DOHH2 (cell line): ENCODE results near the gene XPO6.

Experiments
- H3F3A ChIP-seq: fragments of 200-600 bp; sonication (generic), shearing (Covaris generic); 2 replicates; pipeline ENCODE4 v1.6.0; 2016; ENCODE audit warnings: antibody characterized with exemption, mild to moderate bottlenecking; ENCODE audit not compliant: control insufficient read depth, insufficient read depth
- H3K27ac ChIP-seq: fragments of 200-600 bp; sonication (generic); 2 replicates; pipeline ENCODE4 v1.5.1; 2014; ENCODE audit warnings: low read depth, mild to moderate bottlenecking, low read length, moderate library complexity
- H3K27me3 ChIP-seq: fragments of 200-600 bp; sonication (generic); 2 replicates; pipeline ENCODE4 v1.6.1; 2014; ENCODE audit warnings: mild to moderate bottlenecking, low read length, mixed read lengths; ENCODE audit not compliant: control insufficient read depth
- H3K36me3 ChIP-seq: fragments of 200-600 bp; sonication (generic); 2 replicates; pipeline ENCODE4 v1.6.1; 2014; ENCODE audit warnings: mild to moderate bottlenecking, low read length, moderate library complexity, mixed read lengths; ENCODE audit not compliant: control insufficient read depth
- H3K4me1 ChIP-seq: fragments of 200-600 bp; sonication (generic); 2 replicates; pipeline ENCODE4 v1.6.1; 2014; ENCODE audit warnings: mild to moderate bottlenecking, low read length, mixed read lengths; ENCODE audit not compliant: control insufficient read depth
- H3K4me2 ChIP-seq: fragments of 200-600 bp; sonication (generic); 2 replicates; pipeline ENCODE4 v1.6.0; 2014; ENCODE audit warnings: mild to moderate bottlenecking, low read length, moderate library complexity
- H3K4me3 ChIP-seq: fragments of 200-600 bp; sonication (generic); 2 replicates; pipeline ENCODE4 v1.5.1; 2014; ENCODE audit warnings: mild to moderate bottlenecking, low read length, mixed read lengths
- H3K79me2 ChIP-seq: fragments of 200-600 bp; sonication (generic); 2 replicates; pipeline ENCODE4 v1.6.1; 2014; ENCODE audit warnings: mild to moderate bottlenecking, low read length, mixed read lengths; ENCODE audit not compliant: control insufficient read depth
- H3K9me2 ChIP-seq: fragments of 200-600 bp; sonication (generic); replicated peaks from 2 replicates; pipeline ENCODE4 v1.6.1; 2014; ENCODE audit warnings: mild to moderate bottlenecking, low read length, mixed read lengths; ENCODE audit not compliant: control insufficient read depth
- H3K9me3 ChIP-seq: fragments of 200-600 bp; sonication (generic); 2 replicates; pipeline ENCODE4 v1.6.1; 2014; ENCODE audit warnings: antibody characterized with exemption, low read length, mixed read lengths; ENCODE audit not compliant: control insufficient read depth, insufficient read depth
- H4K20me1 ChIP-seq: fragments of 200-600 bp; sonication (generic); 2 replicates; pipeline ENCODE4 v1.6.0; 2014; ENCODE audit warnings: low read depth, mild to moderate bottlenecking, antibody characterized with exemption, low read length, moderate library complexity; ENCODE audit not compliant: control insufficient read depth, insufficient read depth
- CTCF ChIP-seq: fragments of 200-600 bp; sonication (generic); IDR thresholded peaks from one replicate; pipeline ENCODE4 v1.5.1; 2014; ENCODE audit warnings: antibody characterized with exemption, mild to moderate bottlenecking, low read depth, low read length; ENCODE audit not compliant: poor library complexity, severe bottlenecking
- EZH2phosphoT487 ChIP-seq: fragments of 200-600 bp; sonication (generic); IDR thresholded peaks from 2 replicates; pipeline ENCODE4 v1.6.1; 2017; ENCODE audit warnings: borderline replicate concordance, mild to moderate bottlenecking, antibody characterized with exemption, low read length, moderate library complexity, mixed read lengths

The XPO6 gene

GRCh38 chr16:28086186-28087139, 125.3 kb downstream of the XPO6 start:
- H3K4me3 ChIP-seq = no peak overlapping the region
- no peak overlapping the region for H3K4me2 ChIP-seq
- H3K4me1 ChIP-seq = no peaks in the 10 kb centered on the region
- no peaks in the 10 kb centered on the region for H3K79me2 ChIP-seq
- no peaks in the 10 kb centered on the region for H3K9me3 ChIP-seq
- no peaks in the 10 kb centered on the region for H3K27me3 ChIP-seq
- no peaks in the 10 kb centered on the region for H3K36me3 ChIP-seq
- no peaks in the 10 kb centered on the region for H3K9me2 ChIP-seq
- TF ChIP-seq CTCF = no peak
- TF ChIP-seq EZH2phosphoT487 = no peak
- no peaks in the 10 kb centered on the region for H4K20me1 ChIP-seq
- H3F3A ChIP-seq = no peaks in the 10 kb centered on the region; the same call in 1 of the 2 replicates
- H3K27ac ChIP-seq = no peak overlapping the region

- TF ChIP-seq CTCF (no peak), EZH2phosphoT487 (no peak)
- Histone ChIP-seq H3K4me3 (no peak overlapping the region), H4K20me1 (no peaks in the 10 kb centered on the region), H3K36me3 (no peaks in the 10 kb centered on the region), H3K9me3 (no peaks in the 10 kb centered on the region), H3K4me1 (no peaks in the 10 kb centered on the region), H3K4me2 (no peak overlapping the region), H3K9me2 (no peaks in the 10 kb centered on the region), H3K79me2 (no peaks in the 10 kb centered on the region), H3K27ac (no peak overlapping the region), H3K27me3 (no peaks in the 10 kb centered on the region), H3F3A (no peaks in the 10 kb centered on the region; the same call in 1 of the 2 replicates)
Measured at GRCh38 chr16:28085389-28086171, 126.2 kb downstream of the XPO6 start.

GRCh38 chr16:28084209-28084608, 127.6 kb downstream of the XPO6 start:
- no peaks in the 10 kb centered on the region for H3F3A ChIP-seq
- H3K27ac ChIP-seq = no peak overlapping the region
- H3K4me2 ChIP-seq = no peak overlapping the region
- no peaks in the 10 kb centered on the region for H3K9me3 ChIP-seq
- H3K9me2 ChIP-seq = no peaks in the 10 kb centered on the region
- H4K20me1 ChIP-seq = no peaks in the 10 kb centered on the region
- no peaks in the 10 kb centered on the region for H3K4me1 ChIP-seq
- no peaks in the 10 kb centered on the region for H3K36me3 ChIP-seq
- no peak overlapping the region for H3K4me3 ChIP-seq
- H3K79me2 ChIP-seq = no peaks in the 10 kb centered on the region
- H3K27me3 ChIP-seq = no peaks in the 10 kb centered on the region
- TF ChIP-seq EZH2phosphoT487 (no peak), CTCF (no peak)
